SK-N-SH (cell line): Measurements from ENCODE around the gene TAOK2.

Experiments used
- EP300 ChIP-seq, 2 experiments: IDR thresholded peaks; 2 replicates each; pipeline versions ENCODE4 v1.4.0 to v1.6.1; 2012; ENCODE audit warnings: borderline replicate concordance in 1 of 2, low read depth in 1 of 2, low read length in 1 of 2
- GABPA ChIP-seq: IDR thresholded peaks from 2 replicates; pipeline ENCODE4 v1.4.0; 2012; ENCODE audit warnings: low read depth, mild to moderate bottlenecking
- POLR2AphosphoS5 ChIP-seq: IDR thresholded peaks from 2 replicates; pipeline ENCODE4 v1.6.1; 2012; ENCODE audit warnings: low read depth, low read length
- RAD21 ChIP-seq: IDR thresholded peaks from 2 replicates; pipeline ENCODE4 v1.6.1; 2012; ENCODE audit warnings: mild to moderate bottlenecking, low read length
- RFX5 ChIP-seq: IDR thresholded peaks from 2 replicates; pipeline ENCODE4 v1.6.1; 2012; ENCODE audit warnings: mild to moderate bottlenecking, improper control_type of control experiment, low read length
- TAF1 ChIP-seq: IDR thresholded peaks from 2 replicates; pipeline ENCODE4 v1.6.1; 2012; ENCODE audit warnings: low read depth, mild to moderate bottlenecking, low read length, moderate library complexity, borderline replicate concordance
- TF ChIP-seq, protein P1 (sequence below): fragments of 200-600 bp; sonication (generic); IDR thresholded peaks from 2 replicates; pipeline ENCODE4 v1.6.1; 2017; ENCODE audit warnings: antibody characterized with exemption, mild to moderate bottlenecking, moderate library complexity
- TF ChIP-seq, protein P2 (sequence below): IDR thresholded peaks from 2 replicates; pipeline ENCODE4 v1.6.1; 2012; ENCODE audit warnings: mild to moderate bottlenecking, low read depth, low read length, moderate library complexity
- TF ChIP-seq, protein P3 (sequence below): fragments of 150-350 bp; IDR thresholded peaks from 2 replicates; pipeline ENCODE4 v1.6.1; 2016; ENCODE audit warnings: mild to moderate bottlenecking, low read depth, low read length

DNA sequence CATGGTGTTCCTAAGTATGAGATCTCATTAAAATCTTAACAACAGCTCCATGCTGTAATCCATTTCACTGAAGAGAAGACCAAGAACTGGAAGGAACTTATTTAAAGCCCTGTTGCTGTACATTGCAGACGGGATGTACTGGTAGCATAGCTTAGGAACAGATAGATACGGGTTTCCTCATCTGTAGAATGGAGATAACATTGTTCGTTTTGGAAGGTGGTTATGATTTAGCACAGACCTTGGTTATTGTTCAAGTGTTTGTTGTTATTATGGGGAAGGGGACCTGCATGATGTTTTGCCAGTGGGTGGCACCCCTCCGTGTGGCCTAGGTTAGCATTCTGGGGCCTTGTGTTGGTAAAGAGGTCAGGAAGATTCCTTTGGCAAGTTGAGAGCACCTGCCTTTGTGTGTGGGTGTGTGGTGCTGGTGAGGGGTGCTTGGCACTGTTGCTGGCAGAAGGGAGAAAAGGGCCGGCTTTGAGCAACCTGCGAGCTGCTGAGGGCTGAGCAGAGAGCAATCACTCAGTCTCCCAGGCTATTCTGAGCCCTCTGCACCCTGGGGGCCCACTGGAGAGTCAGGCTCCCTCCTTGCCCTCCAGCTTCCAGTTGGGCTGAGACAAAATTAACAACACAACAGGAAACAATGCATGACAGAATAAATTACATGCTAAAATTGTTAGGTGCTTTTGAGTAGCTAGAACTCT lies 2.3 kb downstream of the TAOK2 start:
- TF ChIP-seq, protein P1, sequence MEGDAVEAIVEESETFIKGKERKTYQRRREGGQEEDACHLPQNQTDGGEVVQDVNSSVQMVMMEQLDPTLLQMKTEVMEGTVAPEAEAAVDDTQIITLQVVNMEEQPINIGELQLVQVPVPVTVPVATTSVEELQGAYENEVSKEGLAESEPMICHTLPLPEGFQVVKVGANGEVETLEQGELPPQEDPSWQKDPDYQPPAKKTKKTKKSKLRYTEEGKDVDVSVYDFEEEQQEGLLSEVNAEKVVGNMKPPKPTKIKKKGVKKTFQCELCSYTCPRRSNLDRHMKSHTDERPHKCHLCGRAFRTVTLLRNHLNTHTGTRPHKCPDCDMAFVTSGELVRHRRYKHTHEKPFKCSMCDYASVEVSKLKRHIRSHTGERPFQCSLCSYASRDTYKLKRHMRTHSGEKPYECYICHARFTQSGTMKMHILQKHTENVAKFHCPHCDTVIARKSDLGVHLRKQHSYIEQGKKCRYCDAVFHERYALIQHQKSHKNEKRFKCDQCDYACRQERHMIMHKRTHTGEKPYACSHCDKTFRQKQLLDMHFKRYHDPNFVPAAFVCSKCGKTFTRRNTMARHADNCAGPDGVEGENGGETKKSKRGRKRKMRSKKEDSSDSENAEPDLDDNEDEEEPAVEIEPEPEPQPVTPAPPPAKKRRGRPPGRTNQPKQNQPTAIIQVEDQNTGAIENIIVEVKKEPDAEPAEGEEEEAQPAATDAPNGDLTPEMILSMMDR, result no peak
- TF ChIP-seq EP300 (IDR thresholded peaks at IDR 0.05; ENCODE audit: borderline replicate concordance in 1 of 2, low read depth in 1 of 2, low read length in 1 of 2) (no peak), RFX5 (no peak), POLR2AphosphoS5 (no peak), RAD21 (no peak), GABPA (no peak), TAF1 (no peak)
- TF ChIP-seq, protein P2, sequence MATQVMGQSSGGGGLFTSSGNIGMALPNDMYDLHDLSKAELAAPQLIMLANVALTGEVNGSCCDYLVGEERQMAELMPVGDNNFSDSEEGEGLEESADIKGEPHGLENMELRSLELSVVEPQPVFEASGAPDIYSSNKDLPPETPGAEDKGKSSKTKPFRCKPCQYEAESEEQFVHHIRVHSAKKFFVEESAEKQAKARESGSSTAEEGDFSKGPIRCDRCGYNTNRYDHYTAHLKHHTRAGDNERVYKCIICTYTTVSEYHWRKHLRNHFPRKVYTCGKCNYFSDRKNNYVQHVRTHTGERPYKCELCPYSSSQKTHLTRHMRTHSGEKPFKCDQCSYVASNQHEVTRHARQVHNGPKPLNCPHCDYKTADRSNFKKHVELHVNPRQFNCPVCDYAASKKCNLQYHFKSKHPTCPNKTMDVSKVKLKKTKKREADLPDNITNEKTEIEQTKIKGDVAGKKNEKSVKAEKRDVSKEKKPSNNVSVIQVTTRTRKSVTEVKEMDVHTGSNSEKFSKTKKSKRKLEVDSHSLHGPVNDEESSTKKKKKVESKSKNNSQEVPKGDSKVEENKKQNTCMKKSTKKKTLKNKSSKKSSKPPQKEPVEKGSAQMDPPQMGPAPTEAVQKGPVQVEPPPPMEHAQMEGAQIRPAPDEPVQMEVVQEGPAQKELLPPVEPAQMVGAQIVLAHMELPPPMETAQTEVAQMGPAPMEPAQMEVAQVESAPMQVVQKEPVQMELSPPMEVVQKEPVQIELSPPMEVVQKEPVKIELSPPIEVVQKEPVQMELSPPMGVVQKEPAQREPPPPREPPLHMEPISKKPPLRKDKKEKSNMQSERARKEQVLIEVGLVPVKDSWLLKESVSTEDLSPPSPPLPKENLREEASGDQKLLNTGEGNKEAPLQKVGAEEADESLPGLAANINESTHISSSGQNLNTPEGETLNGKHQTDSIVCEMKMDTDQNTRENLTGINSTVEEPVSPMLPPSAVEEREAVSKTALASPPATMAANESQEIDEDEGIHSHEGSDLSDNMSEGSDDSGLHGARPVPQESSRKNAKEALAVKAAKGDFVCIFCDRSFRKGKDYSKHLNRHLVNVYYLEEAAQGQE, result no peak
- TF ChIP-seq, protein P3, sequence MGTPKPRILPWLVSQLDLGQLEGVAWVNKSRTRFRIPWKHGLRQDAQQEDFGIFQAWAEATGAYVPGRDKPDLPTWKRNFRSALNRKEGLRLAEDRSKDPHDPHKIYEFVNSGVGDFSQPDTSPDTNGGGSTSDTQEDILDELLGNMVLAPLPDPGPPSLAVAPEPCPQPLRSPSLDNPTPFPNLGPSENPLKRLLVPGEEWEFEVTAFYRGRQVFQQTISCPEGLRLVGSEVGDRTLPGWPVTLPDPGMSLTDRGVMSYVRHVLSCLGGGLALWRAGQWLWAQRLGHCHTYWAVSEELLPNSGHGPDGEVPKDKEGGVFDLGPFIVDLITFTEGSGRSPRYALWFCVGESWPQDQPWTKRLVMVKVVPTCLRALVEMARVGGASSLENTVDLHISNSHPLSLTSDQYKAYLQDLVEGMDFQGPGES, result no peak
